ENCODE results near the gene TOR1AIP1.
A peak's percentile ranks its signal among the peaks of the same experiment; 100 is the strongest.

TOR1AIP1 gene

GRCh38 chr1:179857009-179857408 is 25.1 kb upstream of the TOR1AIP1 start:
- no peak for TF ChIP-seq CTCF (IDR thresholded peaks at IDR 0.05; ENCODE audit: low read depth, low read length, missing control alignments)
- DNase-seq (ENCODE audit: extremely low read depth, low read depth), result no peak
- H3K4me3 ChIP-seq (replicated peaks; ENCODE audit: low read depth, low read length), result no peak overlapping the region

GRCh38 chr1:179860652-179861051 is 21.4 kb upstream of the TOR1AIP1 start:
- no peak overlapping the region for H3K4me3 ChIP-seq (replicated peaks; ENCODE audit: low read depth, low read length)
- no peak for DNase-seq (ENCODE audit: extremely low read depth, low read depth)
- TF ChIP-seq CTCF (IDR thresholded peaks at IDR 0.05; ENCODE audit: low read depth, low read length, missing control alignments), result no peak

GRCh38 chr1:179865377-179865776 is 16.7 kb upstream of the TOR1AIP1 start:
- no peak overlapping the region for H3K4me3 ChIP-seq (replicated peaks; ENCODE audit: low read depth, low read length)
- no peak for DNase-seq (ENCODE audit: extremely low read depth, low read depth)
- TF ChIP-seq CTCF (IDR thresholded peaks at IDR 0.05; ENCODE audit: low read depth, low read length, missing control alignments), result no peak

- DNase-seq (ENCODE audit: extremely low read depth, low read depth), result no peak
- no peak for TF ChIP-seq CTCF (IDR thresholded peaks at IDR 0.05; ENCODE audit: low read depth, low read length, missing control alignments)
- H3K4me3 ChIP-seq (replicated peaks; ENCODE audit: low read depth, low read length), result no peak overlapping the region
These were observed 15.5 kb upstream of the TOR1AIP1 start for GRCh38 chr1:179866616-179867015.

DNA sequence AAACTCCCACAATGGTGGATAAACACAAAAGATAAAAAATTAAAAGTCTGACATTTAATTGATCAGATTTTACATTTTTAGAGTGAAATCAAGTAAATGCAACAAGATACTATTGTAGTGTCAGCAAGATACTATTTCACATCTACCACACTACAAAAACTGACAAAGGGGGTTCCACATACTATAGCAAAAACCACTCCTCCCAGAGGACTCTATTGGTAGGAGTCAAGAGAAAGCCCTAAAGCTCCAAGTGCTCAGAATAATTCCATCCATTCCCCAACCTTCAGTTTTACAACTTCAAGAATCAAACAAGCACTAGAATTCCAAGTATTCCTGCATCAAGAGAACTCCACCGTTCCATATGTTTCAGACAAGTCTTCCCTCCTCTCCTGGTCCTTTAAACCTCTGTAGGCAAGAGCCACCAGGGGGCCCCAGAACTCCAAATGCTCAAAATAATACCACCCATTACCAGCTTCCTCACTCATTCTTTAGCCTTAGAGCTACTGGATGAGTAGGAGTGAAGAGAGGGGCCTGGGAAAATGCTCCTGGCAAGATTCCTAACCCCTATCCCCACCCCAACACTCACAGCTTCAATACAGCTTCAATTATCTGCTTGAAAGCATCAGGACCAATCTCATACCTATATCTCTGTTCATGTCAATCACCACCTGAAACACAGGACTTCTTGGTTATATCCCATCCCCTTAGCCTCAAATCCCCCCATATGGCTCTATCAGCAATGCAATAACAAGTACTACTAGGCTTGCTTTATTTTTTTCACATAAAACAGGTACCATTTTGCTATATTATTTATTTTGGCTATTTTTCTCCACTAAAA is 14.4 kb upstream of the TOR1AIP1 start:
- TF ChIP-seq CTCF (IDR thresholded peaks at IDR 0.05; ENCODE audit: low read depth, low read length, missing control alignments), result peak; percentile 87
- no peak overlapping the region for H3K4me3 ChIP-seq (replicated peaks; ENCODE audit: low read depth, low read length)
- DNase-seq (ENCODE audit: extremely low read depth, low read depth), result no peak

DNA sequence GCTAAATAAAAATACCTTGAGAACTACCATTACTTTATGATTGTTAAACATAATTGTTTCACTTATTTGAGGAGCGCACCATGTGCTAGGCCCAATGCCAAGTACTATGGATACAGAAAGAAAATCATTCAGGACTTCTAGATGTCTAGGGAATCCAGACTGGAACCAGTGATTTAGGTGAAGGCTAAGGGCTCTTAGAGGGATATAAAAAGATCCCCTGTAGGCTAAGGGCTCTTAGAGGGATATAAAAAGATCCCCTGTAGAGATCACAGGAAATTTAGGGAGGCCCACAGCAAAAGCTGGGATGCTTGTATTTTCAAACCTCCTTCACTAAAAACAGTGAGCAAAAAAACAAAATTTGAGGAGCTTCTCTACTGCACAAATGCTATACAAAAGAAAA is 11.2 kb upstream of the TOR1AIP1 start:
- no peak for DNase-seq (ENCODE audit: extremely low read depth, low read depth)
- no peak for TF ChIP-seq CTCF (IDR thresholded peaks at IDR 0.05; ENCODE audit: low read depth, low read length, missing control alignments)
- H3K4me3 ChIP-seq (replicated peaks; ENCODE audit: low read depth, low read length), result no peak overlapping the region

Measured in HFF-Myc (cell line).